ENCODE results near the gene TIAM2.
"Not testable (repeated sequence)": the region's sequence is repeated elsewhere in the genome, so short reads cannot be mapped to it uniquely, and the experiment has no call there.

The TIAM2 gene

GRCh38 chr6:154989448-154989847, 5.7 kb upstream of the TIAM2 start:
- DNase-seq (ENCODE audit: low read depth in 2 of 2, low spot score in 1 of 2): no peak

DNA sequence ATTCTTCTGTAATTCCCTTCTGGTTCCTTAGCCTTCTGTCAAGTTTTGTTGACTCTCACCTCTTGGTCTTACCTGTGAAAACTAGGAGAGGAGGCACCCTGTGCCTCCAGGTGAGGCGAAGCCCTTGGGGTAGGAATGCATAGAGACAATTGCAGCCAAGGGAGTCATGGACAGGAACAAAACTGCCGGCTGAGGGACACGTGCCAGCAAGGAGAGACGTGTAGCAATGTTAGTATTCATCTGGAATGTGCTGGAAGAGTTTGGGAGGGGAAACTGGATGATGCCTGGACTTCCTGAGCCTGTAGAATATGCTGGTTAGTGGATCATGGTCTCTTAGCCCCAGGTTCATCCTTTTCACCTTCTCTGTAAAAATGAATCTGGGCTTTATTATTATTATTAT, 3.9 kb upstream of the TIAM2 start:
- no peak for DNase-seq (ENCODE audit: low read depth in 2 of 2, low spot score in 1 of 2)

DNA sequence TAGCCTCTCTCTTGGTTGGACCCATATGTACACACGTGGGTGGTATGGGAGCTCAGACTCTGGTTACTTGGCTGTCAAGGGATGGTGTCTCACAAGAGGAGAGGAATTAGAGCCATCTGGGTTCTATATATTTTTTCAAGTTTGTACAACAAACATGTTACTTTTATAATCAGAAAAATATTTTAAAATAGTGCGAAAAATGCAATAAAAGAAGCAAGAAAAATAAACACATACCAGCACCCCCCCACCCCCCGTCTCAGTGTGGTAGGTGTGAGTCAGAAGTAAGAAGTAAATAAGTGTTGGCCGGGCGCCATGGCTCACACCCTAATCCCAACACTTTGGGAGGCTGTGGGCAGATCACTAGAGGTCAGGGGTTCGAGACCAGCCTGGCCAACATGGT, 2.1 kb upstream of the TIAM2 start:
- no peak for DNase-seq (ENCODE audit: low read depth in 2 of 2, low spot score in 1 of 2)

- no peak for DNase-seq (ENCODE audit: low read depth in 2 of 2, low spot score in 1 of 2)
These were observed 1.4 kb upstream of the TIAM2 start for GRCh38 chr6:154993710-154994109.

DNA sequence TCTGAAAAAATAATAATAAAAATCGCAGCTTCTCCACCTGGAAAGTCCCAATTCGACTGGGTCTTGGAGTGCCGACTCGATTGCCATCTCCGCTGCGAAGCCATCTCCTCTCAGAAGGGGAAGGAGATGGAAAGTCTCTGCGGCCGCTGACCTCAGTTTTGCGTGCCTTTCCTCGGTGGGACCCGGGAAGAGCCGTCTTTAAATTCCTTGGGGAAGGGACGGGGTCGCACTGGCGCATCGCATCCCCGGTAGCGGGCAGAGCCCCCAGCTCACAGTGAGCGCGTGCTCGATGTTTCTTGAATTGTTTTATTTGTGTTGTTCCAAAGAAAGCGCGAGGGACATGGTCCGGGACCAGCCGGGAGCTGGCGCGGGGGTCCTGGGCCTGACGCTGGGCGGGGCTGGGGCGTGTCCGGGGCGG, 270 bp upstream of the TIAM2 start:
- DNase-seq (ENCODE audit: low read depth in 2 of 2, low spot score in 1 of 2): no peak

GRCh38 chr6:154996016-154996590, 988 bp downstream of the TIAM2 start:
- DNase-seq (ENCODE audit: low read depth in 2 of 2, low spot score in 1 of 2): no peak

- DNase-seq (ENCODE audit: low read depth in 2 of 2, low spot score in 1 of 2): no peak
These were observed 1.8 kb downstream of the TIAM2 start for GRCh38 chr6:154996841-154997311.

- no peak for DNase-seq (ENCODE audit: low read depth in 2 of 2, low spot score in 1 of 2)
These were observed 3.7 kb downstream of the TIAM2 start for GRCh38 chr6:154998855-154999254.

DNA sequence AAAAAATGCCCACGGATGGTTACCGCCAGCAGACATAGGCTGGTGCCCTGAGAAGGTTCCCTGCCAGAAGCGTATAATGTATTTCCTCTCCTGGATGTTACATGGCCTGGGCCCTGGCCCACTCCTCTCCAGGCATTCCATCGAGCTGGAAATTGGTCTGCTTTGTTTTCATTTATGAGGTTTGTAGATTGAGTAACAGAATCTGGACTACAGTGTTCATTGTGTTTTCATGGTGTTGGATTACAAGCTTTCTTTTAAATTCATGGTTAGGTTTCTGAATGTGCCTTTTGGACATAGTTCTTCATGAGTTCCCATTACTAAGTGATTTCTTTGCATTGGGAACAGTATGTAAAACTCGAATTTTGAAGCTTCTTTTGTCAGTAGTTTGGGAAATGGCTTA, 6.4 kb downstream of the TIAM2 start:
- DNase-seq (ENCODE audit: low read depth in 2 of 2, low spot score in 1 of 2): no peak

DNA sequence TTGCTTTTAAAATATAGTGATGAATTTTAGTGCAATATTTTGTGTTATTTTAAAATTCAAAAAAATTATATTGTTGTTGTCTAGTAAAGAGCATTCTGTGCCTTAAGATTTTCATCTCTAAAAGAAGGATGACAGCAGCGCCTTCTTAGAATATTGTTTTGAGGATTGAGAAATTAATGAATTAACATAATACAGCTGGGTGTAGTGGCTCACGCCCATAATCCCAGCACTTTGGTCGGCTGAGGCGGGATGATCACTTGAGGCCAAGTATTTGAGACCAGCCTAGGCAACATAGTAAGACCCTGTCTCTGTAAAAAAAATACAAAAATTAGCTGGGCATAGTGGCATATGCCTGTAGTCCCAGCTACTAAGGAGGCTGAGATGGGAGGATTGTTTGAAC, 6.8 kb downstream of the TIAM2 start:
- no peak for DNase-seq (ENCODE audit: low read depth in 2 of 2, low spot score in 1 of 2)

DNA sequence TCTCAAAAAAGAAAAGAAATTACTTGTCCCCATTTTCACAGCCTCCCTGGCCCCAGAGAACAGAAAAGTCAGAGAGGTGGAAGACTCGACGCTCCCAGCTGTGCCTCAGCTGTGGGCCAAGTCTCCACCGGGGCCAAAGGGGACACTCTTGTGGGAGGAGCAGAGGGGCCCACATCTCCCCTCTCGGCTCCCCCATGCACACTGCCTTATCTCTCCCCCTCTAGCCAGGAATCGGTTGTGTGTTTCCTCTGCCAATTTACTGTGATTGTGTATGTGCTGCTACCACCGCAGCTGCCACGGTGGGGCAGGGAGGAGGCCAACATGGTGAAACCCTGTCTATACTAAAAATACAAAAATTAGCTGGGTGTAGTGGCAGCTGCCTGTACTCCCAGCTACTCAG, 8.4 kb downstream of the TIAM2 start:
- no peak for DNase-seq (ENCODE audit: low read depth in 2 of 2, low spot score in 1 of 2)

DNA sequence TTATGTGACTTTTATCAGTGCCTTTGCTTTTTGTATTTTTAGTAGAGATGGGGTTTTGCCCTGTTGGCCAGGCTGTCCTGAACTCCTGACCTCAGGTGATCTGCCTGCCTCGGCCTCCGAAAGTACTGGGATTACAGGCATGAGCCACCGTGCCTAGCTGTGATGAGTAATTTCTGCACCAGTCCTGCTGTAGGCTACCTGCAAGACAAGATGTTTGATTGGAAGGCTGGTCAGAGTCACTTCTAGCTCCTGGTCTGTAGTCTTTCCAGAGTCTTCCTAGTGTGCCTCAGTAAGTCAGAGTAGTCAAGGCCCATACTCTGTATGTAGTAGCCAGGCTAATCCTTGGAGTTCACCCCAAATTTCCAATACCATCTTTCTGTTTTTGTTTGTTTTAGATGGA, 8.9 kb downstream of the TIAM2 start:
- no peak for DNase-seq (ENCODE audit: low read depth in 2 of 2, low spot score in 1 of 2)

DNA sequence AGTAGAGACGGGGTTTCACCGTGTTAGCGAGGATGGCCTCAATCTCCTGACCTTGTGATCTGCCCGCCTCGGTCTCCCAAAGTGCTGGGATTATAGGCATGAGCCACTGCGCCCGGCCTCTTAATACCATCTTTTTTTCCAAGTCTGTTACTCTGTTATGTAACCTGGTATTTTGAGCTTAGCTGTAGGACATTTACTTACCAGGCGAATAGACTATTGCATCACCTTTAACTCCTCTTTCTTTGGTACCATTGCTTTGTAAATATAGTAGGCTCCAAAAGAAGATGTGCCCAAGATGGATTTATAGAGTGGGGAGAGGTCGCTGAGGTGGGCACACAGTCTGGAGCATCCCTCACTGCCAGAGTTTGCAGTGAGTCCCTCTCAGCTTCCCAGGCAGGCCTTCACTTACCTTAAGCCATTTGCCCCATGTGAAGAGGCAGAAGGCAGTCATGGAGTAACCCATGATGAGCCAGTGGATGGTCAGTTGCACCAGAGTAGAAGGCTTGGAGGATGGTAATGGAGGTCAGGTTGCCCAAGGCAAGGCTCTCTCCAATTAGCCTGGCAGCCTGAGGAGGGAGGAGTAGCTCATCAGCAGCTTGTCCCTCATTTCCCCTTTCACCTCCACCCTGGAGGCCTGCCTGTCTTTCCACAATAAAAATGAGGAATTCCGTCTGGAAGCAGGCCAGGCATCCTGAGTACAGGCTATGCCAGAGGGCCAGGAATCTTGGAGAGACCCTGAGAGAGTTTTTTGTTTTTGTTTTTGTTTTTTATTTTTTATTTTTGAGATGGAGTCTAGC, 9.7 kb downstream of the TIAM2 start:
- DNase-seq (ENCODE audit: low read depth in 2 of 2, low spot score in 1 of 2): no peak

GRCh38 chr6:155008625-155009024, 13.5 kb downstream of the TIAM2 start:
- DNase-seq (ENCODE audit: low read depth in 2 of 2, low spot score in 1 of 2): no peak

- DNase-seq (ENCODE audit: low read depth in 2 of 2, low spot score in 1 of 2): no peak
These were observed 15.8 kb downstream of the TIAM2 start for GRCh38 chr6:155010940-155011339.

DNA sequence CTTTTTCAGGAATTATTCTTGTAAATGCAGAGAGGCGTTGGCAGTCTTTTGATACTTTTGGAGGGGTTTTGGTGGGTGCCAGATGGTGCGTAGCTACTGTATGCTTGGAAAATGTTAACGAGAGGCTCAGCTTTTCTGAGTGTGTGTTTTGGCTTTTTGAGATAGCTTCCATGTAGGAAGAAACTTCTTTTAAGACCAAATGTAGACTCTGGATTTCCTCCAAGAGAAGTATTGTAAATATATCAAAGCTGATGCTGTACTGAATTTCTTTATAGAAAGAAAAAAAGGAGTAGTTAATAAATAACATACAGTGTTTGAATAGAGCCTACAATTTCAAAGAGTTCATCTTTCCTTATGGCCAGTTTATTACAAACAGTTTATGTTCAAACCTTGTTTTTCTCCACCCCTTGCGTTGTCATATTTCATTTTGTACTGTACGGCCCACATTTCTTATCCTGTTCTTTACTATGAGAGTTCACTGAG, 16.7 kb downstream of the TIAM2 start:
- no peak for DNase-seq (ENCODE audit: low read depth in 2 of 2, low spot score in 1 of 2)

- no peak for DNase-seq (ENCODE audit: low read depth in 2 of 2, low spot score in 1 of 2)
These were observed 18.4 kb downstream of the TIAM2 start for GRCh38 chr6:155013457-155013876.

DNA sequence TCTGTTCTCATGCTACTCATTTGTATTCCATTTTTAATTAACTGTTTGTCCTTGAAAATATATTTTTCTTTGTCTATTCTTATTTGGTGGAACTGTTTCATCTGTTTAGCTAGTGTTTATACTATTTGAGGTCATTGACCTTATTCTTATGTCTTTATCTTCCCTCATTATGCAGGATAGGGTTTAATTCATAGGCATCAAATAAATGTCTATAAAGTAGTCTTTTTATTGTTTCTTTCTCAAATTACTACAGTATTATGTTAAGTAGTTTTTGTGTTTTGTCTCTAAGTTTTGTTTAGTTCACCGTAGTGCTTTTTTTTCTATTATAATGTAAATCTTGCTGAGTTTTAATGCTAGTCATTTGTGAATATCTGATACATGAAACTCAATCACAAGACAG, 19.0 kb downstream of the TIAM2 start:
- no peak for DNase-seq (ENCODE audit: low read depth in 2 of 2, low spot score in 1 of 2)

DNA sequence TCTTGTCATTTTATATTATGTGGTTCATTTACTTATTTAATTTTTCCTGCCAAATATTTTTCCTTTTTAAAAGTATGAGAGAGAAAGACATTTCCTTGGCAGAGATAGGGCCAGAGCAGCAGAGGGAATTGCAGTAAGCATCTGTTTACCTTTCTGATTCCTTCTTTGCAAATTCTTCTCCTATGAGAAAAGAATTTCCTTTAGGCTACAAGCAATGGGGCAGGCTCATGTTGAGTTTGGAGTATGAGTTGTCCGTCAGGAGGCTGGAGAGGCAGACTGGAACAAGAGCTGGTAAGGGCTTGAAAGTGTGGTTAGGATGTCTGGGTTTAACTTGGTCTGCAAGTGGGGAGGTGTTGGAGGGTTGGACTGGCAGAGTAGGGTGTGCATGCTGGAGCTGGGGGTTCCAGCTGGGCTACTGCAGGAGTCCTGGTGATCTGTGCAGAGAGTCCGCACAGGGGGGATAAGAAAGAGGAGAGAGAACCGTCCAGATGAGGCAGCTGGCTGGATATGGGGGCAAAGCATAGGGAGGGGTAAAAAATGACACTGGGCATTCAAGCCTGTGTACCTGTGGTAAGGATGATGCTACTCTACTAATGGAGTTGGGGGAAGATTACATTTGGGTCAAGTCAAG, 19.7 kb downstream of the TIAM2 start:
- DNase-seq (ENCODE audit: low read depth in 2 of 2, low spot score in 1 of 2): no peak

GRCh38 chr6:155018415-155018814, 23.3 kb downstream of the TIAM2 start:
- not testable (repeated sequence) for DNase-seq (ENCODE audit: low read depth in 2 of 2, low spot score in 1 of 2)

DNA sequence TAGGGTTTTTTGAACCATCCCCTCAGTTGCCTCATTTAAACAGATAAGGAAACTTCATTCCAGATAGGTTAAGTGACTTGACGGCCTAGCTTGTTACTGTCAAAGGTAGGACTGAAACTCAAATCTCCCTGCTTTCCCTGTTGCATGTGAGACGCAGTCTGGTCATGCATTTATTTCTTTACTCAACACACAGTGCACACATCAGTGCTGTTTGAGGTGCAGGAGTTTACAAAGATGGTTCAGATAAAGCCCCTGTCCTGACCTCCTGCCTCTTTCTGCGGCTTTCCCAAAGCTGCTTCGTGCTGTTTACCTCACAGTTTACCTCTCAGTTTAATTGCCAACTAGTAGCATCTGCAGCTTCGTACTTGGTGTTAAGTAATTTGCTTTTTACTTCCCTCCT, 26.6 kb downstream of the TIAM2 start:
- no peak for DNase-seq (ENCODE audit: low read depth in 2 of 2, low spot score in 1 of 2)

DNA sequence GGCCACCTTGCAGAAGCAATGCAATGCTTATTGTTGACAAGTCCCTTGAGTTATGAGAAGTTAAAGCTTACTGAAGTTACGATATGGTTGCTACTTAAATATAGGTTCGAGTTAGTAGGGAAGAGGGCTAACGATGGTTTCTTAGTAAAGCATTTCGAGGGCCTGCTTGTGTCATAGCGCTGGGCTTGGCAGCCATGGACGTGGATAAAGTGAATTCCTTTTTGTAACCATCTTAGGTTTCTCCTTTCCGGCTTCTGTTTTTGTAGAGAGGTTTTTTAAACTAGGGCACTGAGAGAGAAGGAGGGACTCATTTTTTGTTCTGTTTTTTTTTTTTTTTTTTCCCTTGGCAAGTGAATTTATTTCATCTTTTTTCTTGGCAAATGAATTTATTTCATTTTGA, 27.6 kb downstream of the TIAM2 start:
- no peak for DNase-seq (ENCODE audit: low read depth in 2 of 2, low spot score in 1 of 2)
